Natural killer cell (primary cell): ENCODE results near the gene ERAL1. TPM values are rescaled to one million over a fixed set of nuclear protein-coding genes. Genes with fewer than 3 reads are reported as not detected.

Source experiments
- ATAC-seq, 3 donors: fragments of 150-1000 bp in 2 of 3; fragments of 200-7000 bp in 1 of 3; cut with Tn5 transposase; 1 replicate in 1 of 3; 2 replicates in 2 of 3; pipeline ENCODE4 v1.10.0; 2021; ENCODE audit warnings: mild to moderate bottlenecking in 2 of 3, moderate library complexity in 2 of 3
- DNase-seq, 2 donors: peaks; one replicate each; pipeline versions ENCODE4 v3.0.0 to v3.0.0-alpha.2; 2013 to 2021; ENCODE audit warnings: mixed read lengths in 1 of 2
- H3K27ac ChIP-seq: one replicate; pipeline ENCODE4 v1.5.1; 2013; ENCODE audit warnings: mild to moderate bottlenecking, low read length
- H3K27me3 ChIP-seq: one replicate; pipeline ENCODE4 v1.6.1; 2013; ENCODE audit warnings: low read length; ENCODE audit not compliant: control insufficient read depth, insufficient read depth
- H3K36me3 ChIP-seq: one replicate; pipeline ENCODE4 v1.6.1; 2013; ENCODE audit warnings: low read length; ENCODE audit not compliant: control insufficient read depth, insufficient read depth
- H3K4me1 ChIP-seq: one replicate; pipeline ENCODE4 v1.6.1; 2013; ENCODE audit warnings: low read length; ENCODE audit not compliant: control insufficient read depth, insufficient read depth
- H3K4me3 ChIP-seq: one replicate; pipeline ENCODE4 v1.5.1; 2013; ENCODE audit warnings: low read length
- H3K9me3 ChIP-seq: one replicate; pipeline ENCODE4 v1.6.1; 2013; ENCODE audit warnings: low read length; ENCODE audit not compliant: control insufficient read depth, insufficient read depth
- H3K27ac Mint-ChIP-seq, 2 donors: one replicate each; pipeline ENCODE4 v1.8.0; 2022; ENCODE audit warnings: mild to moderate bottlenecking in 2 of 2, mixed read lengths in 2 of 2, moderate library complexity in 1 of 2
- H3K27me3 Mint-ChIP-seq, 2 donors: one replicate each; pipeline ENCODE4 v1.8.0; 2022; ENCODE audit warnings: low read depth in 2 of 2, mixed read lengths in 2 of 2
- H3K36me3 Mint-ChIP-seq: one replicate; pipeline ENCODE4 v1.8.0; 2022; ENCODE audit warnings: mixed read lengths
- H3K4me1 Mint-ChIP-seq, 2 donors: one replicate each; pipeline ENCODE4 v1.8.0; 2022; ENCODE audit warnings: mixed read lengths in 2 of 2
- H3K4me3 Mint-ChIP-seq: one replicate; pipeline ENCODE4 v1.8.0; 2022; ENCODE audit warnings: mild to moderate bottlenecking, moderate library complexity, mixed read lengths
- H3K9me3 Mint-ChIP-seq, 2 donors: one replicate each; pipeline ENCODE4 v1.8.0; 2022; ENCODE audit warnings: mixed read lengths in 2 of 2
- WGBS: methylation state at CpG from one replicate; pipeline ENCODE4 v1.1.7; 2013; ENCODE audit warnings: missing lambda C conversion rate; ENCODE audit not compliant: insufficient coverage; 5-methylcytosine and 5-hydroxymethylcytosine counted together
- intact Hi-C: fragments of 100-400 bp; cut with micrococcal nuclease; formaldehyde crosslinking; loops from one replicate; pipeline ENCODE4 v1.14.2; 2022
- total RNA-seq, 4 donors: library from RNA; stranded (reverse); fragments of 120-200 nt in 1 of 4; gene quantifications; one replicate each; pipeline versions ENCODE4 v1.2.3 to v1.2.4, GENCODE V29; 2013 to 2022
- TF ChIP-seq, protein P1 (sequence below): fragments of 200-600 bp; IDR thresholded peaks from one replicate; pipeline ENCODE4 v1.8.0; 2022; ENCODE audit warnings: antibody characterized with exemption

ERAL1 gene
- total RNA-seq, 3 donors from 2014 or later (not counting 1 experiment from before 2014, with no cell fraction given) = 20.9 to 35.2 (median 27.3) TPM

DNA sequence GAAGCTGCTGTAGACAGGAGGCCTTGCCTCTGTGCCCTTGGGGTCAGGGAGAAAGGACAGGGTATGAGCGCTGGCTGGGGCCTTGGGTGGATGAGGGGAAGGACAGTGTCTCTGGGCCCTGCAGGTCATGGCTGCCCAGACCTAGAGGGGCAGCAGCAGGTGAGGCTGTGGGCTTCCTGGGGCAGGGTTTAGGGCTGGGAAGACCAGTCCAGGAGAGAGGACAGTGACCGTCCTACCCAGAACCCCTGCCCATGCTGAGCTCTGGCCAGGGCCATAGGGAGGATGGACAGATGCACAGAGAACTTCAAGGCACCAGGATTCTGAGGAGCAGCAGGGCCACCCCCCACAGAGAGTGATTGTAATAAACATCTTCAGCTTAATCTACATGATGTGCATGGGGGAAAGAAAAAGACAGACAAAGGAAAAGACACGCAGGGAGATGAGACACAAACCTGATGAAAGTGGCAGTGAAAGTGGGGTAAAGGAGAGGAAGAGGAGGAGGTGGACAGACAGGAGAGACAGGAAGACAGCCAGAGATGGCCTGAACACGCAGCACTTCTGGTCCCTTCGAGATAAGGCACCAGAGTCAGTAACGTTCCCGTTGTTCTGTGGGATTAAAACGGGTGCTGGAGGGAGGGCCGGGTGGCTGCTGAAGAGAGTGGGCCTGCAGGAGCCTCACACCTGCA lies 25.2 kb downstream of the ERAL1 start:
- ATAC-seq (no peak), DNase-seq (no peak)
- H3K9me3 Mint-ChIP-seq = no peaks in the 10 kb centered on the region
- 83% methylated on average over 9 of the region's 9 CpGs for WGBS
- Histone ChIP-seq H3K27ac (no peak overlapping the region), H3K4me3 (no peak overlapping the region), H3K27me3 (no peaks in the 10 kb centered on the region), H3K36me3 (peaks cover 64% of the 10 kb centered on the region), H3K4me1 (no peaks in the 10 kb centered on the region), H3K9me3 (no peaks in the 10 kb centered on the region)
- H3K27ac Mint-ChIP-seq = no peak overlapping the region
- H3K27me3 Mint-ChIP-seq = no peaks in the 10 kb centered on the region
- H3K4me3 Mint-ChIP-seq = no peak overlapping the region
- peaks cover 8% of the 10 kb centered on the region for H3K36me3 Mint-ChIP-seq
- peaks cover 0 to 10% of the 10 kb centered on the region in 2 donors for H3K4me1 Mint-ChIP-seq
- intact Hi-C loops = no loop called here
- TF ChIP-seq, protein P1, sequence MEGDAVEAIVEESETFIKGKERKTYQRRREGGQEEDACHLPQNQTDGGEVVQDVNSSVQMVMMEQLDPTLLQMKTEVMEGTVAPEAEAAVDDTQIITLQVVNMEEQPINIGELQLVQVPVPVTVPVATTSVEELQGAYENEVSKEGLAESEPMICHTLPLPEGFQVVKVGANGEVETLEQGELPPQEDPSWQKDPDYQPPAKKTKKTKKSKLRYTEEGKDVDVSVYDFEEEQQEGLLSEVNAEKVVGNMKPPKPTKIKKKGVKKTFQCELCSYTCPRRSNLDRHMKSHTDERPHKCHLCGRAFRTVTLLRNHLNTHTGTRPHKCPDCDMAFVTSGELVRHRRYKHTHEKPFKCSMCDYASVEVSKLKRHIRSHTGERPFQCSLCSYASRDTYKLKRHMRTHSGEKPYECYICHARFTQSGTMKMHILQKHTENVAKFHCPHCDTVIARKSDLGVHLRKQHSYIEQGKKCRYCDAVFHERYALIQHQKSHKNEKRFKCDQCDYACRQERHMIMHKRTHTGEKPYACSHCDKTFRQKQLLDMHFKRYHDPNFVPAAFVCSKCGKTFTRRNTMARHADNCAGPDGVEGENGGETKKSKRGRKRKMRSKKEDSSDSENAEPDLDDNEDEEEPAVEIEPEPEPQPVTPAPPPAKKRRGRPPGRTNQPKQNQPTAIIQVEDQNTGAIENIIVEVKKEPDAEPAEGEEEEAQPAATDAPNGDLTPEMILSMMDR = no peak

- Mint-ChIP-seq H3K4me3 (no peak overlapping the region), H3K36me3 (peaks cover 8% of the 10 kb centered on the region), H3K9me3 (no peaks in the 10 kb centered on the region), H3K4me1 (peaks cover 0 to 15% of the 10 kb centered on the region in 2 donors), H3K27me3 (no peaks in the 10 kb centered on the region), H3K27ac (no peak overlapping the region)
- Histone ChIP-seq H3K27ac (no peak overlapping the region), H3K36me3 (peaks cover 69% of the 10 kb centered on the region), H3K4me1 (peaks cover 2% of the 10 kb centered on the region), H3K4me3 (no peak overlapping the region), H3K9me3 (no peaks in the 10 kb centered on the region), H3K27me3 (no peaks in the 10 kb centered on the region)
- WGBS = 98% methylated on average over 8 of the region's 10 CpGs
- no peak for ATAC-seq
- intact Hi-C loops = no loop called here
- TF ChIP-seq, protein P1 = no peak
- no peak for DNase-seq
Measured at GRCh38 chr17:28880572-28880945, 25.7 kb downstream of the ERAL1 start.

GRCh38 chr17:28881533-28882056 lies 26.8 kb downstream of the ERAL1 start:
- H3K4me3 Mint-ChIP-seq = no peak overlapping the region
- H3K27ac ChIP-seq = no peak overlapping the region
- no peak for DNase-seq
- WGBS = 97% methylated on average over 16 of the region's 17 CpGs
- TF ChIP-seq, protein P1 = no peak
- no peaks in the 10 kb centered on the region for H3K9me3 Mint-ChIP-seq
- H3K27me3 Mint-ChIP-seq = no peaks in the 10 kb centered on the region
- H3K36me3 ChIP-seq = peaks cover 77% of the 10 kb centered on the region
- no peaks in the 10 kb centered on the region for H3K27me3 ChIP-seq
- ATAC-seq = no peak
- peaks cover 4% of the 10 kb centered on the region for H3K4me1 ChIP-seq
- H3K36me3 Mint-ChIP-seq = peaks cover 8% of the 10 kb centered on the region
- intact Hi-C loops = no loop called here
- H3K27ac Mint-ChIP-seq = no peak overlapping the region
- H3K4me3 ChIP-seq = no peak overlapping the region
- H3K4me1 Mint-ChIP-seq = peaks cover 0 to 16% of the 10 kb centered on the region in 2 donors
- H3K9me3 ChIP-seq = no peaks in the 10 kb centered on the region
